Activated CD4-positive, alpha-beta memory T cell treated with anti-CD3 and anti-CD28 coated beads, Interleukin-2, amount 10 ng/mL, durations not matched to agents 7 days and 5 days (primary cell): ENCODE results near the gene NAA16. TPM values are rescaled to one million over a fixed set of nuclear protein-coding genes. Genes with fewer than 3 reads are reported as not detected.

Experiments used
- CTCF ChIA-PET: fragments of 350-600 bp; sonication (Branson Sonifier 250); formaldehyde crosslinking; loops from one replicate; lab custom pipeline; 2021; ENCODE audit warnings: antibody characterized with exemption, inconsistent platforms; lab: Charles Lee
- POLR2A ChIA-PET: fragments of 350-600 bp; sonication (Branson Sonifier 250); formaldehyde crosslinking; loops from one replicate; lab custom pipeline; 2021; ENCODE audit warnings: antibody characterized with exemption; lab: Charles Lee
- DNase-seq: peaks from one replicate; pipeline ENCODE4 v3.0.0-alpha.2; 2020
- H3K27ac Mint-ChIP-seq: one replicate; pipeline ENCODE4 v1.8.0; 2021; ENCODE audit warnings: mild to moderate bottlenecking, mixed read lengths
- H3K27me3 Mint-ChIP-seq: one replicate; pipeline ENCODE4 v1.8.0; 2021; ENCODE audit warnings: mixed read lengths
- H3K36me3 Mint-ChIP-seq: one replicate; pipeline ENCODE4 v1.8.0; 2021; ENCODE audit warnings: low read depth, mixed read lengths
- H3K4me1 Mint-ChIP-seq: one replicate; pipeline ENCODE4 v1.8.0; 2021; ENCODE audit warnings: mixed read lengths
- H3K4me3 Mint-ChIP-seq: one replicate; pipeline ENCODE4 v1.8.0; 2021; ENCODE audit warnings: mild to moderate bottlenecking, mixed read lengths
- H3K9me3 Mint-ChIP-seq: one replicate; pipeline ENCODE4 v1.8.0; 2021; ENCODE audit warnings: mixed read lengths
- total RNA-seq, 2 experiments: library from RNA; stranded (reverse); gene quantifications; one replicate each; pipeline ENCODE4 v1.2.3, GENCODE V29; 2021

The NAA16 gene
- total RNA-seq, 2 experiments from 2014 or later: 28.1 to 28.8 TPM

DNA sequence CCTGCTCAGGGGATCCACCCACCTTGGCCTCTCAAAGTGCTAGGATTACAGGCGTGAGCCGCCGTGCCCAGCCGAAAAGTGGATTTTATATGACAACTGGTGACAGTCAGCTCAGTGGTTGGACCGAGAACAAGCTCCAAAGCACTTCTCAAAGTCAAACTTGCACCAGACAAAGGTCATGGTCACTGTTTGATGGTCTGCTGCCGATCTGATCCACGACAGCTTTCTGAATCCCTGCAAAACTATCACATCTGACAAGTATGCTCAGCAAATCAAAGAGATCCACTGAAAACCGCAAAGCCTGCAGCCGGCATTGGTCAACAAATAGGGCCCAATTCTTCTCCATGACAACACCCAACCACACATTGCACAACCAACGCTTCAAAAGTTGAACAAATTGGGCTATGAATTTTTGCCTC, 21.6 kb upstream of the NAA16 start:
- ChIA-PET CTCF (no interaction called here), POLR2A (no interaction called here)
- Mint-ChIP-seq H3K4me1 (no peaks in the 10 kb centered on the region), H3K27ac (no peak overlapping the region), H3K36me3 (peaks cover 3% of the 10 kb centered on the region), H3K27me3 (no peaks in the 10 kb centered on the region), H3K4me3 (no peak overlapping the region), H3K9me3 (peaks cover 4% of the 10 kb centered on the region)
- DNase-seq: no peak

- no peak for DNase-seq
- ChIA-PET POLR2A (no interaction called here), CTCF (no interaction called here)
- H3K4me3 Mint-ChIP-seq: no peak overlapping the region
- no peak overlapping the region for H3K27ac Mint-ChIP-seq
- H3K27me3 Mint-ChIP-seq: peaks cover 8% of the 10 kb centered on the region
- H3K36me3 Mint-ChIP-seq: peaks cover 3% of the 10 kb centered on the region
- no peaks in the 10 kb centered on the region for H3K4me1 Mint-ChIP-seq
- peaks cover 2% of the 10 kb centered on the region for H3K9me3 Mint-ChIP-seq
Observed at GRCh38 chr13:41291246-41291645, 19.8 kb upstream of the NAA16 start.

- peaks cover 15% of the 10 kb centered on the region for H3K27me3 Mint-ChIP-seq
- H3K4me1 Mint-ChIP-seq: no peaks in the 10 kb centered on the region
- no peak for DNase-seq
- ChIA-PET POLR2A (no interaction called here), CTCF (no interaction called here)
- peaks cover 2% of the 10 kb centered on the region for H3K9me3 Mint-ChIP-seq
- H3K27ac Mint-ChIP-seq: no peak overlapping the region
- H3K36me3 Mint-ChIP-seq: peaks cover 3% of the 10 kb centered on the region
- H3K4me3 Mint-ChIP-seq: no peak overlapping the region
Observed at GRCh38 chr13:41293272-41293671, 17.8 kb upstream of the NAA16 start.

DNA sequence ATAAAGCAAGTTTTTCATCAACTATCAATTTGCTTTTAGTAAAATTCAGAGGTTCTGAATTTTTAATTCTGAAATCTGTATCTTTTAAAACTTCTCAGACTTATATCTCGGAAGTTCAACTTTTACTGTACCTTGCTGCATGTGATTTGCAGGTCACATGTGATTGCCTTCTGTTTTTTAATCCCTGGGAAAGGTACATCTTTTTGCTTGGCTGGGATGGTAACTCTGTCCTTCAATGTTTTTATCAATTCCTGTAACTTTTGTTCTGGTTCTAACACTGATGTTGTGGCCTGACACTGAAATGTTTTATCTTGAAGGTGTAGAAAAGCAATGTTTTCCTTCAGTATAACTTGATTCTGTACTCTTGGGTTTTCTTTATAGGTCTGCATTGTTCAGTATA, 16.2 kb upstream of the NAA16 start:
- Mint-ChIP-seq H3K9me3 (peaks cover 2% of the 10 kb centered on the region), H3K27ac (no peak overlapping the region), H3K4me3 (no peak overlapping the region), H3K36me3 (peaks cover 3% of the 10 kb centered on the region), H3K27me3 (peaks cover 21% of the 10 kb centered on the region), H3K4me1 (peaks cover 3% of the 10 kb centered on the region)
- CTCF ChIA-PET: no interaction called here
- POLR2A ChIA-PET: no interaction called here
- DNase-seq: no peak

DNA sequence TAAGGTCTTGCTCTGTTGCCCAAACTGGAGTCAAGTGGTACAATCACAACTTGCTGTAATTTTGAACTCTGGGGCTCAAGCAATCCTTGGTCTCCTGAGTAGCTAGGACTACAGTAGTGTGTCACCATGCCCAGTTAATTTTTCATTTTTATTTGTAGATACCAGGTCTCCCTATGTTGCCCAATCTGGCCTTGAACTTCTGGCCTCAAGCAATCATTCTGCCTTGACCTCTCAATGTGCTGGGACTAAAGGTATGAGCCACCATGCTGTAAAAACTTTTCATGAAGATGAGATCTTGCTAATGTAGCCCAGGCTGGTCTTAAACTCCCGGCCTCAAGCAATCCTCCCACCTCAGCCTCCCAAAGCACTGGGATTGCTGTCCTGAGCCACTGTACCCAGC, 15.1 kb upstream of the NAA16 start:
- Mint-ChIP-seq H3K4me1 (peaks cover 3% of the 10 kb centered on the region), H3K9me3 (peaks cover 2% of the 10 kb centered on the region), H3K27me3 (peaks cover 21% of the 10 kb centered on the region), H3K36me3 (peaks cover 3% of the 10 kb centered on the region), H3K4me3 (no peak overlapping the region), H3K27ac (no peak overlapping the region)
- ChIA-PET CTCF (no interaction called here), POLR2A (no interaction called here)
- no peak for DNase-seq

DNA sequence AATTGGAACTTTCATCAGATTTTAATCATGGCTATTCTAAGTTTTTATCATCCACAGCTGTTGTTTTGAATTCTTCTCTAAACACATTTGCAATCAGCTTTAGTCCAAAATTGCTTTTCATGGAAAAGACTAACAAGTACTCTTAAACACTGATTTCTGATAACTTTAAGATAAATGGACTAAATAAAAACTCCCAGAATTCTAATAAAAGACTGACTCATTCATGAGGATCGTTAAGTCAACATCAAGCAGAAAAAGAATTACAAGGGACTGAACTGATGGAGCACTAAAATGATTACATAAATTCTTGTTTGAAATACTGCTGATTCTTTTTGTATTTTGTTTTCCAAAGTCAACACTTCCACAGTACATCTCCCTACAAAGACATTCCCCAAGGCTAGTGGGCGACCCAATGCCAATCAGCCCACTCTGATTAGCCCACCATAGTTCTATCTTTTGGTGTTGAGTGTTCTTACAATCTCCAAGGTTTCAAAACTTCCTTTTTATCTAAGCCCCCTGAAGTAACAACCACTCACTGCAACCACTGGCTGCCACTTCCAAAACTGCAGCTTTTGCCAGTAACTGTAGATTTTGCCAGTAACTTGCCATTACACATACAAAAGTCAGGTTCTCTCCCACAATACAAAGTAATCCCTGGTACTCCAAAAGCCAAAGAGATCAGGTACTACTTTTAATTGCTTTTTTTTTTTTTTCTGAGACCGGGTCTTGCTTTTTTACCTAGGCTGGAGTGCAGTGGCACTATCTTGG, 14.0 kb upstream of the NAA16 start:
- Mint-ChIP-seq H3K27ac (no peak overlapping the region), H3K36me3 (no peaks in the 10 kb centered on the region), H3K4me3 (no peak overlapping the region), H3K4me1 (peaks cover 3% of the 10 kb centered on the region), H3K9me3 (no peaks in the 10 kb centered on the region), H3K27me3 (peaks cover 21% of the 10 kb centered on the region)
- no peak for DNase-seq
- CTCF ChIA-PET: no interaction called here
- POLR2A ChIA-PET: no interaction called here

- no peaks in the 10 kb centered on the region for H3K36me3 Mint-ChIP-seq
- H3K27me3 Mint-ChIP-seq: peaks cover 21% of the 10 kb centered on the region
- ChIA-PET CTCF (interaction anchor here (0.6 to 1.6 kb wide), 2 partner anchors 80 to 245 kb away, joined by 3 to 4 read pairs; no protein-coding TSS in a partner anchor), POLR2A (interaction anchor here (1.2 to 1.8 kb wide), 2 partner anchors 13 to 36 kb away, joined by 3 to 4 read pairs; partner anchors contain the start of gene MTRF1)
- no peaks in the 10 kb centered on the region for H3K9me3 Mint-ChIP-seq
- peaks cover 3% of the 10 kb centered on the region for H3K4me1 Mint-ChIP-seq
- H3K4me3 Mint-ChIP-seq: no peak overlapping the region
- no peak for DNase-seq
- no peak overlapping the region for H3K27ac Mint-ChIP-seq
Observed at GRCh38 chr13:41299316-41300094, 11.6 kb upstream of the NAA16 start.

- H3K36me3 Mint-ChIP-seq: no peaks in the 10 kb centered on the region
- ChIA-PET POLR2A (no interaction called here), CTCF (no interaction called here)
- no peak for DNase-seq
- H3K4me3 Mint-ChIP-seq: no peak overlapping the region
- H3K27me3 Mint-ChIP-seq: peaks cover 9% of the 10 kb centered on the region
- peaks cover 3% of the 10 kb centered on the region for H3K4me1 Mint-ChIP-seq
- no peak overlapping the region for H3K27ac Mint-ChIP-seq
- H3K9me3 Mint-ChIP-seq: no peaks in the 10 kb centered on the region
Observed at GRCh38 chr13:41302743-41303142, 8.3 kb upstream of the NAA16 start.

DNA sequence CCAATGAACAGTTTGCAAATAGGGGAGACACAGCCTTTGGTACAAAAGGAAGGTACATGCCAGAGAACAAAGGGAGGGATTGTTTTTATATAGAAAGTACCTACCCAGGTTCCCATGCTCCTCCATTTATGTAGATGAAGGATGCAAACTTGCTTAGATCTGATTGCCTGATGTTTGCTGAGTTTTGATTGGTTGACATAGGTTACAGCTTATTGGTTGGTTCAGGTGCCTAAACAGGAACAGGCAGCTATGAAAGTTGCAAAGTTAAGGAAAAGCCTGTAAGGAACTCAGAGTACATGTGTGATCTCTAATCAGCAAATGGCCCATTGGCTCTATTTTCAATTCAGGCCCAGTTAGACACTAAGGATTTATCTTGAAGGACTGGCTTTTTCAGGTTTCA, 6.5 kb upstream of the NAA16 start:
- POLR2A ChIA-PET: no interaction called here
- Mint-ChIP-seq H3K4me3 (no peak overlapping the region), H3K27me3 (no peaks in the 10 kb centered on the region), H3K36me3 (no peaks in the 10 kb centered on the region), H3K27ac (no peak overlapping the region), H3K4me1 (peaks cover 3% of the 10 kb centered on the region), H3K9me3 (no peaks in the 10 kb centered on the region)
- DNase-seq: no peak
- CTCF ChIA-PET: no interaction called here

DNA sequence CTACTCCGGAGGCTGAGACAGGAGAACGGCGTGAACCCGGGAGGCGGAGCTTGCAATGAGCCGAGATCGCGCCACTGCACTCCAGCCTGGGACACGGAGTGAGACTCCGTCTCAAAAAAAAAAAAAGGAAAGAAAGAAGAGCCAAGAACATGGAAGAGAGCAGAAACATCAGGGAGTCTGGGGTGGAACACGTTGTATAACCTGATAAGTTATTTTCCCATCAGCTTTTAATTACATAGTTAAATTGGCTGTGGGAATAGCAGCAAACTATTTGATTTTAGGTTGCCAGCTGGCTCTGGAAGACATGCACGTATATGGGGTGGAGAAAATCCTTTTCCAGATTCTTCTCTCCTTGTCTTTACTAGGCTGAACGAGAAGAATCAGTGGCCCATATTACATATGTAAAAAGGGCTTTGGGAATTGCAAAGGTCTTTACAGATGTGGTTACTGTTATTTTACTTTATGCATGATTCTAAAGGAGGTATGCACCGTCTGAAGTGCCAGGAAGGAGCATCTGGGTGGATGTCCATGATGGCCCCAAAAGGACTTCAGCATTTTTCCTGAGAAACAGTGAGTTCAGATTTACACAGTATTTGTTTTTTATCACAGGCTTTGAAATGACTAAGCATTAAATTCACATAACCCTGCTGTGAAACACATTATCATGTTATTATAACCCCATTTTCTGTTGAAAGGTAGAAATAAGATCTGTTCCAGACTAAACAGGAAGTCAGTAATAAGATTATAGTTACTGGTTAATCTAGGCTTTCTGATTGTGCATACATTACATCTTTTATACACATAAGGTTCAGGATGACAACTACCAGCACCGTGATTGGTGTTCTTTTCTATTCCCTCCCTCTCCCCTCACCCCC, 4.6 kb upstream of the NAA16 start:
- CTCF ChIA-PET: no interaction called here
- no peak for DNase-seq
- no peaks in the 10 kb centered on the region for H3K9me3 Mint-ChIP-seq
- H3K4me1 Mint-ChIP-seq: peaks cover 10% of the 10 kb centered on the region
- H3K36me3 Mint-ChIP-seq: no peaks in the 10 kb centered on the region
- H3K27me3 Mint-ChIP-seq: no peaks in the 10 kb centered on the region
- POLR2A ChIA-PET: interaction anchor here (0.7 kb wide), 1 partner anchor 8 kb away, joined by 3 read pairs; no protein-coding TSS in a partner anchor
- H3K4me3 Mint-ChIP-seq: no peak overlapping the region
- H3K27ac Mint-ChIP-seq: no peak overlapping the region

DNA sequence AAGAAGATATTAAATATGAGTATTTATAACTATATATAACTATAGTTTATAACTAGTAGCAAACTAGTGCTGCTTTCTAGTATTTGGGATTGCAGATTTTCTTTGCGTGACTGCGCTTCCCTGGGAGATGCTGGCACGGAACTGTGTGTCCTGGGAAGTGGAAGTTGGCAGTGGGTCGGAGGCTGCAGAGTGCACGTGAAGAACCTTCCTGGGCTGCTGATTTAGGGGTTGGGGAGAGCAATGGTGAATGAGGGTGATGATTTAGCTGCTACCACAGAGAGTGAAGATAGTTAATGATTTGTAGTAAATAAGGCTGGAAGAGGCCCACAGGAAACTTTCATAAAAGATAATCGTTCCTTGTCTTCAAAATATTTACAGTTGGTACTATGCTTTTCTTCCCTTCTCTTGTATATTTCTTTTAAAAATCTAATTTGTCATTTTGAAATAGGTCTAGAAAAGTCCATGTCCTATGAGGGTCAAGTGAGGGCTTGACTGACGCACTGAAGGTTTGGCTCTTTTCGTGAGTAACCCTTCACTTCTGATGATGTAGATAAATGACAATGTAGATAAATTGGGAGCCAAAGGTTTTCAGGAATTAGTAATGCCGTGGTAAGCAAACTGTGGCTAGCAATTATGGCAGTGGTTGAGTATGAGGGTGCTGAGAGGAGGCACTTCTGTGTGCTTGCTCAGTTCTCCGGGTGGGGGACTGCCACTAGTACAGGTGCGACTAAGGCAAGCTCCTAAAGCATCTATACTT, 3.0 kb upstream of the NAA16 start:
- ChIA-PET POLR2A (no interaction called here), CTCF (no interaction called here)
- H3K27ac Mint-ChIP-seq: no peak overlapping the region
- no peaks in the 10 kb centered on the region for H3K27me3 Mint-ChIP-seq
- H3K36me3 Mint-ChIP-seq: peaks cover 5% of the 10 kb centered on the region
- no peaks in the 10 kb centered on the region for H3K9me3 Mint-ChIP-seq
- H3K4me3 Mint-ChIP-seq: no peak overlapping the region
- no peak for DNase-seq
- peaks cover 15% of the 10 kb centered on the region for H3K4me1 Mint-ChIP-seq

GRCh38 chr13:41311406-41312175, 524 bp downstream of the NAA16 start:
- CTCF ChIA-PET: no interaction called here
- Mint-ChIP-seq H3K4me3 (peak overlapping the region; percentile 89), H3K9me3 (no peaks in the 10 kb centered on the region), H3K27ac (peak overlapping the region; percentile 90), H3K27me3 (no peaks in the 10 kb centered on the region), H3K36me3 (peaks cover 8% of the 10 kb centered on the region), H3K4me1 (peaks cover 42% of the 10 kb centered on the region)
- DNase-seq: peak; percentile 62
- POLR2A ChIA-PET: interaction anchor here (0.8 to 2.1 kb wide), 4 partner anchors 21 to 523 kb away, joined by 3 to 7 read pairs (median 4); partner anchors contain the start of genes MTRF1 and SLC25A15
